SK-MEL-5 (cell line): ENCODE measurements around the gene SCN5A. TPM values are rescaled to one million over a fixed set of nuclear protein-coding genes. Genes with fewer than 3 reads are reported as not detected.

Experiments used
- DNase-seq: peaks from one replicate; pipeline ENCODE4 v3.0.0-alpha.2; 2016; ENCODE audit warnings: low read depth, low spot score
- in situ Hi-C: cut with HindIII; loops from 2 replicates; pipeline ENCODE4 v1.10.0; 2016; ENCODE audit warnings: low sequenced_read_pairs, high pct_unique_total_duplicates, low pct_unique_long_range_greater_than_20kb
- total RNA-seq: library from RNA; depleted of rRNA; stranded (reverse); fragments of >200 nt; shearing (Covaris generic); gene quantifications from 2 replicates; pipeline ENCODE4 v1.2.3, GENCODE V29; 2014

The SCN5A gene
- total RNA-seq, 1 experiment from 2014 or later: 1.0 TPM

- in situ Hi-C loops: no loop called here
Measured at GRCh38 chr3:38561746-38562466, 87.6 kb downstream of the SCN5A start.

GRCh38 chr3:38560996-38561717 lies 88.3 kb downstream of the SCN5A start:
- no peak for DNase-seq
- in situ Hi-C loops: no loop called here

More at GRCh38 chr3:38561746-38562466, 87.6 kb downstream of the SCN5A start:
- DNase-seq: no peak

- no peak for DNase-seq
- in situ Hi-C loops: no loop called here
Measured at GRCh38 chr3:38560284-38560683, 89.2 kb downstream of the SCN5A start.

GRCh38 chr3:38558864-38559263 lies 90.6 kb downstream of the SCN5A start:
- in situ Hi-C loops: no loop called here
- DNase-seq: peak; percentile 83

GRCh38 chr3:38556640-38557358 lies 92.7 kb downstream of the SCN5A start:
- in situ Hi-C loops: no loop called here

GRCh38 chr3:38555926-38556325 lies 93.6 kb downstream of the SCN5A start:
- in situ Hi-C loops: no loop called here
- no peak for DNase-seq

More at GRCh38 chr3:38556640-38557358, 92.7 kb downstream of the SCN5A start:
- no peak for DNase-seq

GRCh38 chr3:38555149-38555840 lies 94.2 kb downstream of the SCN5A start:
- in situ Hi-C loops: no loop called here
- DNase-seq: no peak

- DNase-seq: no peak
- in situ Hi-C loops: no loop called here
Measured at GRCh38 chr3:38554127-38554827, 95.2 kb downstream of the SCN5A start.

GRCh38 chr3:38553071-38553470 lies 96.4 kb downstream of the SCN5A start:
- no peak for DNase-seq
- in situ Hi-C loops: no loop called here

- no peak for DNase-seq
Measured at GRCh38 chr3:38552364-38552763, 97.1 kb downstream of the SCN5A start.

GRCh38 chr3:38551026-38551832 lies 98.3 kb downstream of the SCN5A start:
- in situ Hi-C loops: no loop called here
- DNase-seq: no peak

More at GRCh38 chr3:38552364-38552763, 97.1 kb downstream of the SCN5A start:
- in situ Hi-C loops: no loop called here

GRCh38 chr3:38549957-38550840 lies 99.3 kb downstream of the SCN5A start:
- no peak for DNase-seq
- in situ Hi-C loops: no loop called here

- in situ Hi-C loops: no loop called here
Measured at GRCh38 chr3:38549486-38549885, 100.0 kb downstream of the SCN5A start.

GRCh38 chr3:38549082-38549481 lies 100.4 kb downstream of the SCN5A start:
- in situ Hi-C loops: no loop called here
- DNase-seq: no peak

More at GRCh38 chr3:38549486-38549885, 100.0 kb downstream of the SCN5A start:
- DNase-seq: no peak

- no peak for DNase-seq
- in situ Hi-C loops: no loop called here
Measured at GRCh38 chr3:38548154-38548931, 101.1 kb downstream of the SCN5A start.
